Osteocyte (in vitro differentiated cells): ENCODE data around the gene ZNF618. TPM values are rescaled to one million over a fixed set of nuclear protein-coding genes. Genes with fewer than 3 reads are reported as not detected.

ENCODE experiments used
- DNase-seq: peaks from one replicate; pipeline ENCODE4 v3.0.0; 2021; ENCODE audit warnings: mixed read lengths; ENCODE audit not compliant: unreplicated experiment; ENCODE audit errors: extremely low spot score
- H3K27ac Mint-ChIP-seq: one replicate; pipeline ENCODE4 v1.8.0; 2021; ENCODE audit warnings: mild to moderate bottlenecking, mixed read lengths; ENCODE audit not compliant: unreplicated experiment
- H3K27me3 Mint-ChIP-seq: one replicate; pipeline ENCODE4 v1.8.0; 2021; ENCODE audit warnings: mixed read lengths; ENCODE audit not compliant: unreplicated experiment
- H3K36me3 Mint-ChIP-seq: one replicate; pipeline ENCODE4 v1.8.0; 2021; ENCODE audit warnings: mixed read lengths; ENCODE audit not compliant: unreplicated experiment
- H3K4me1 Mint-ChIP-seq: one replicate; pipeline ENCODE4 v1.8.0; 2021; ENCODE audit warnings: mixed read lengths; ENCODE audit not compliant: unreplicated experiment
- H3K4me3 Mint-ChIP-seq: one replicate; pipeline ENCODE4 v1.8.0; 2021; ENCODE audit warnings: mild to moderate bottlenecking, moderate library complexity, mixed read lengths; ENCODE audit not compliant: unreplicated experiment
- H3K9me3 Mint-ChIP-seq: one replicate; pipeline ENCODE4 v1.8.0; 2021; ENCODE audit warnings: mixed read lengths; ENCODE audit not compliant: unreplicated experiment
- total RNA-seq: library from RNA; stranded (reverse); gene quantifications from 2 replicates; pipeline ENCODE4 v1.2.1, GENCODE V29; 2021
- TF ChIP-seq, protein P1 (sequence below): fragments of 200-600 bp; sonication (generic); IDR thresholded peaks from 2 replicates; pipeline ENCODE4 v1.5.0; 2021; ENCODE audit warnings: antibody characterized with exemption, mild to moderate bottlenecking, moderate library complexity

ZNF618 gene
- total RNA-seq, 1 donor from 2014 or later = 36.8 TPM

- DNase-seq = no peak
- Mint-ChIP-seq H3K27me3 (peaks cover 38% of the 10 kb centered on the region), H3K36me3 (peaks cover 2% of the 10 kb centered on the region), H3K4me3 (no peak overlapping the region), H3K9me3 (no peaks in the 10 kb centered on the region), H3K27ac (no peak overlapping the region), H3K4me1 (no peaks in the 10 kb centered on the region)
- TF ChIP-seq, protein P1, sequence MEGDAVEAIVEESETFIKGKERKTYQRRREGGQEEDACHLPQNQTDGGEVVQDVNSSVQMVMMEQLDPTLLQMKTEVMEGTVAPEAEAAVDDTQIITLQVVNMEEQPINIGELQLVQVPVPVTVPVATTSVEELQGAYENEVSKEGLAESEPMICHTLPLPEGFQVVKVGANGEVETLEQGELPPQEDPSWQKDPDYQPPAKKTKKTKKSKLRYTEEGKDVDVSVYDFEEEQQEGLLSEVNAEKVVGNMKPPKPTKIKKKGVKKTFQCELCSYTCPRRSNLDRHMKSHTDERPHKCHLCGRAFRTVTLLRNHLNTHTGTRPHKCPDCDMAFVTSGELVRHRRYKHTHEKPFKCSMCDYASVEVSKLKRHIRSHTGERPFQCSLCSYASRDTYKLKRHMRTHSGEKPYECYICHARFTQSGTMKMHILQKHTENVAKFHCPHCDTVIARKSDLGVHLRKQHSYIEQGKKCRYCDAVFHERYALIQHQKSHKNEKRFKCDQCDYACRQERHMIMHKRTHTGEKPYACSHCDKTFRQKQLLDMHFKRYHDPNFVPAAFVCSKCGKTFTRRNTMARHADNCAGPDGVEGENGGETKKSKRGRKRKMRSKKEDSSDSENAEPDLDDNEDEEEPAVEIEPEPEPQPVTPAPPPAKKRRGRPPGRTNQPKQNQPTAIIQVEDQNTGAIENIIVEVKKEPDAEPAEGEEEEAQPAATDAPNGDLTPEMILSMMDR = no peak
Observed at GRCh38 chr9:113858282-113858681, 17.8 kb upstream of the ZNF618 start.

GRCh38 chr9:113863345-113863744 is 12.8 kb upstream of the ZNF618 start:
- Mint-ChIP-seq H3K4me1 (no peaks in the 10 kb centered on the region), H3K4me3 (no peak overlapping the region), H3K27me3 (peaks cover 49% of the 10 kb centered on the region), H3K36me3 (peaks cover 2% of the 10 kb centered on the region), H3K27ac (no peak overlapping the region), H3K9me3 (no peaks in the 10 kb centered on the region)
- DNase-seq = no peak
- TF ChIP-seq, protein P1 = no peak

GRCh38 chr9:113868501-113868900 is 7.6 kb upstream of the ZNF618 start:
- Mint-ChIP-seq H3K36me3 (no peaks in the 10 kb centered on the region), H3K27me3 (peaks cover 53% of the 10 kb centered on the region), H3K4me3 (no peak overlapping the region), H3K27ac (no peak overlapping the region), H3K9me3 (no peaks in the 10 kb centered on the region), H3K4me1 (no peaks in the 10 kb centered on the region)
- TF ChIP-seq, protein P1 = no peak
- DNase-seq = no peak

DNA sequence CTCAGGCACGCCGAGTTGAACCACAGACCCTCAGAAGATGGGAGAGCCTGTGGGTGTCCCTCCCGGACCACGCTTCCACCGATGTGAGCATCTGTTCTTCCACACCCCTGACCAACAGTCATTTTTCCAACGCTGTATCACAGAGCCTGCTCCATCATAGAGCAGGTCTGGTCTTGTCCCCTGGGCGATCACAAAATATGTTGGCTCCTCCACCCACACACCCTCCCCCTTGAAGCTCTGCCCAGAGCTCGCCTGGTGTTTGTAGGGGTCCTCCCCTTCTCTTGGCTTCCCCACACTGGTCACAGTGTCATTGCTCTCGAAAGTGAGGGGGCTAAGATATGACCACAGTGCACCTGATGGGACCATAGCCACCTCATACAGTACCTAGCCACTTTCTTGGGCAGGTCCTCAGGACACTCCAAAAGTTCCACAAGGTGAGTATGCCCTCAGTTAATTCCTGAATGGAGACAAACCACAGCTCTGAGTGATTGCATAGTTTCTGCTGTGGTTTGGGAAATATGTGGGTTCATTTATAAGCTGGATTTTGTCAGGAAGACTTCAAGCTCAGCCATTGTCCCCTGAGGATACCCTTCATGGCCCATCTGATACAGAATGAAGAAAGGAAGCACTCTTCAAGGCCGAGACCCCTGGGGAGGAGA is 3.5 kb upstream of the ZNF618 start:
- H3K27ac Mint-ChIP-seq = no peak overlapping the region
- H3K9me3 Mint-ChIP-seq = no peaks in the 10 kb centered on the region
- no peak for DNase-seq
- H3K4me3 Mint-ChIP-seq = no peak overlapping the region
- peaks cover 36% of the 10 kb centered on the region for H3K27me3 Mint-ChIP-seq
- H3K4me1 Mint-ChIP-seq = peaks cover 7% of the 10 kb centered on the region
- H3K36me3 Mint-ChIP-seq = no peaks in the 10 kb centered on the region
- TF ChIP-seq, protein P1 = no peak

- peaks cover 3% of the 10 kb centered on the region for H3K36me3 Mint-ChIP-seq
- H3K4me3 Mint-ChIP-seq = no peak overlapping the region
- TF ChIP-seq, protein P1 = no peak
- no peak overlapping the region for H3K27ac Mint-ChIP-seq
- H3K27me3 Mint-ChIP-seq = peaks cover 32% of the 10 kb centered on the region
- peaks cover 15% of the 10 kb centered on the region for H3K4me1 Mint-ChIP-seq
- no peaks in the 10 kb centered on the region for H3K9me3 Mint-ChIP-seq
- no peak for DNase-seq
Observed at GRCh38 chr9:113873446-113873845, 2.7 kb upstream of the ZNF618 start.
